GM19438 (cell line): ENCODE data around the gene FOXK2.
"Not testable (repeated sequence)": the region's sequence is repeated elsewhere in the genome, so short reads cannot be mapped to it uniquely, and the experiment has no call there.

Source experiments
- ATAC-seq: cut with Tn5 transposase; IDR thresholded peaks from one replicate; pipeline ENCODE4 v1.9.1; 2021; ENCODE audit warnings: low read depth; ENCODE audit not compliant: unreplicated experiment

Gene FOXK2

GRCh38 chr17:82561429-82562035, 42.0 kb downstream of the FOXK2 start:
- ATAC-seq: no peak

GRCh38 chr17:82562718-82563220, 43.2 kb downstream of the FOXK2 start:
- not testable (repeated sequence) for ATAC-seq

GRCh38 chr17:82563318-82563717, 43.8 kb downstream of the FOXK2 start:
- ATAC-seq: no peak

- ATAC-seq: not testable (repeated sequence)
Observed at GRCh38 chr17:82563745-82564144, 44.2 kb downstream of the FOXK2 start.

GRCh38 chr17:82564241-82564640, 44.7 kb downstream of the FOXK2 start:
- ATAC-seq: no peak

- ATAC-seq: no peak
Observed at GRCh38 chr17:82565551-82565950, 46.0 kb downstream of the FOXK2 start.

- no peak for ATAC-seq
Observed at GRCh38 chr17:82566129-82566960, 46.8 kb downstream of the FOXK2 start.

- ATAC-seq: no peak
Observed at GRCh38 chr17:82567286-82567685, 47.8 kb downstream of the FOXK2 start.

GRCh38 chr17:82568997-82569393, 49.5 kb downstream of the FOXK2 start:
- no peak for ATAC-seq

GRCh38 chr17:82569621-82570020, 50.1 kb downstream of the FOXK2 start:
- ATAC-seq: no peak

GRCh38 chr17:82570277-82570676, 50.7 kb downstream of the FOXK2 start:
- ATAC-seq: no peak

- no peak for ATAC-seq
Observed at GRCh38 chr17:82571855-82572254, 52.3 kb downstream of the FOXK2 start.

- no peak for ATAC-seq
Observed at GRCh38 chr17:82574041-82574440, 54.5 kb downstream of the FOXK2 start.

GRCh38 chr17:82575581-82576221, 56.2 kb downstream of the FOXK2 start:
- ATAC-seq: not testable (repeated sequence)

GRCh38 chr17:82577300-82577699, 57.8 kb downstream of the FOXK2 start:
- no peak for ATAC-seq

- ATAC-seq: not testable (repeated sequence)
Observed at GRCh38 chr17:82579969-82580368, 60.4 kb downstream of the FOXK2 start.

GRCh38 chr17:82582213-82582612, 62.7 kb downstream of the FOXK2 start:
- ATAC-seq: no peak

GRCh38 chr17:82582709-82583108, 63.2 kb downstream of the FOXK2 start:
- no peak for ATAC-seq

- no peak for ATAC-seq
Observed at GRCh38 chr17:82583720-82584234, 64.2 kb downstream of the FOXK2 start.

- not testable (repeated sequence) for ATAC-seq
Observed at GRCh38 chr17:82585935-82586575, 66.5 kb downstream of the FOXK2 start.
